ENCODE measurements around the gene FBXW12.

FBXW12 gene

DNA sequence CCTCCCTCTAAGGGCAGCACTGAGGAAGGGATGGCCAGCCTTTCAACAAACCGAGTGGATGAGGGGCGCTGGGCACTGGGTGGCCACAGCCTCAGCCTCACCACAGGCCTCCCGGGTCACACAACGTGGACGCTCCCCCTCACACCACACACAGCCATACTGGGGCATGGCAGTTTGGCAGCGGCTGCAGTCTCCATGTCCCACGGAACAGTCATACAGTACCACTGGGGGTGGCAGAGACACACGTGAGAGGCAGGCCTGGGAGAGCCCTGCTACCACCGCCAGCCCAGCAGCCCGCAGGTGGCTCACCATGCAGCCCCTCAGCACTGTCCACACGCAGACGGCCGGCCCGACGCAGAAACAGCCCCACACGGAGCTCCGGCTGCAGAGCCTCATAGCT is 46.1 kb downstream of the FBXW12 start:
- no peak for TF ChIP-seq FOXP2 (optimal IDR thresholded peaks at IDR 0.05; ENCODE audit: borderline replicate concordance, extremely low read depth, extremely low read length, insufficient read depth)
- no peak for TF ChIP-seq TAF1 (IDR thresholded peaks at IDR 0.05; ENCODE audit: borderline replicate concordance, insufficient read depth, low read length)
- TF ChIP-seq SIN3A (IDR thresholded peaks at IDR 0.05; ENCODE audit: borderline replicate concordance, insufficient read depth, low read length), result no peak
- no peak for TF ChIP-seq POLR2AphosphoS5 (IDR thresholded peaks at IDR 0.05; ENCODE audit: low read depth, low read length)
- TF ChIP-seq, protein P1, sequence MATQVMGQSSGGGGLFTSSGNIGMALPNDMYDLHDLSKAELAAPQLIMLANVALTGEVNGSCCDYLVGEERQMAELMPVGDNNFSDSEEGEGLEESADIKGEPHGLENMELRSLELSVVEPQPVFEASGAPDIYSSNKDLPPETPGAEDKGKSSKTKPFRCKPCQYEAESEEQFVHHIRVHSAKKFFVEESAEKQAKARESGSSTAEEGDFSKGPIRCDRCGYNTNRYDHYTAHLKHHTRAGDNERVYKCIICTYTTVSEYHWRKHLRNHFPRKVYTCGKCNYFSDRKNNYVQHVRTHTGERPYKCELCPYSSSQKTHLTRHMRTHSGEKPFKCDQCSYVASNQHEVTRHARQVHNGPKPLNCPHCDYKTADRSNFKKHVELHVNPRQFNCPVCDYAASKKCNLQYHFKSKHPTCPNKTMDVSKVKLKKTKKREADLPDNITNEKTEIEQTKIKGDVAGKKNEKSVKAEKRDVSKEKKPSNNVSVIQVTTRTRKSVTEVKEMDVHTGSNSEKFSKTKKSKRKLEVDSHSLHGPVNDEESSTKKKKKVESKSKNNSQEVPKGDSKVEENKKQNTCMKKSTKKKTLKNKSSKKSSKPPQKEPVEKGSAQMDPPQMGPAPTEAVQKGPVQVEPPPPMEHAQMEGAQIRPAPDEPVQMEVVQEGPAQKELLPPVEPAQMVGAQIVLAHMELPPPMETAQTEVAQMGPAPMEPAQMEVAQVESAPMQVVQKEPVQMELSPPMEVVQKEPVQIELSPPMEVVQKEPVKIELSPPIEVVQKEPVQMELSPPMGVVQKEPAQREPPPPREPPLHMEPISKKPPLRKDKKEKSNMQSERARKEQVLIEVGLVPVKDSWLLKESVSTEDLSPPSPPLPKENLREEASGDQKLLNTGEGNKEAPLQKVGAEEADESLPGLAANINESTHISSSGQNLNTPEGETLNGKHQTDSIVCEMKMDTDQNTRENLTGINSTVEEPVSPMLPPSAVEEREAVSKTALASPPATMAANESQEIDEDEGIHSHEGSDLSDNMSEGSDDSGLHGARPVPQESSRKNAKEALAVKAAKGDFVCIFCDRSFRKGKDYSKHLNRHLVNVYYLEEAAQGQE (IDR thresholded peaks at IDR 0.05; ENCODE audit: insufficient read depth in 1 of 2, low read depth in 2 of 2, low read length in 2 of 2), result no peak

DNA sequence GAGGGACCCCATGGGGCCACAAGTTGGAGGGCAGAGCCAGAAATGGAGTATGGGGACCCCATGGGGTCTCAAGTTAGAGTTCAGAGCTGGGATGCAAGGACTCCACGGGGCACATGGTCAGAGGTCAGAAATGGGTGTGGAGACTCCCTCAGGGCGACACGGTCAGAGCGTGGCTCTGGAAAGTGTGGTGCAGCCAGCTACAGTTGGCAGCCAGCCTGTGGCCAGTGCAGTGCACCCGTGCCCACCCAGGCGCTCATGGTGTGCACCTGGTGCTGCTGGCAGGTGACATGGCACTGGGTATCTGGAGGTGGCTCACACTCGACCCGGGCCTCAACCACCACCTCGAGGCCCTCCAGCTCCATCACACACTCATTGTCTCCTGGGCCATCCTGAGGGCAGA is 46.6 kb downstream of the FBXW12 start:
- TF ChIP-seq, protein P1 (IDR thresholded peaks at IDR 0.05; ENCODE audit: insufficient read depth in 1 of 2, low read depth in 2 of 2, low read length in 2 of 2), result no peak
- no peak for TF ChIP-seq TAF1 (IDR thresholded peaks at IDR 0.05; ENCODE audit: borderline replicate concordance, insufficient read depth, low read length)
- TF ChIP-seq FOXP2 (optimal IDR thresholded peaks at IDR 0.05; ENCODE audit: borderline replicate concordance, extremely low read depth, extremely low read length, insufficient read depth), result no peak
- TF ChIP-seq POLR2AphosphoS5 (IDR thresholded peaks at IDR 0.05; ENCODE audit: low read depth, low read length), result no peak
- TF ChIP-seq SIN3A (IDR thresholded peaks at IDR 0.05; ENCODE audit: borderline replicate concordance, insufficient read depth, low read length), result no peak

DNA sequence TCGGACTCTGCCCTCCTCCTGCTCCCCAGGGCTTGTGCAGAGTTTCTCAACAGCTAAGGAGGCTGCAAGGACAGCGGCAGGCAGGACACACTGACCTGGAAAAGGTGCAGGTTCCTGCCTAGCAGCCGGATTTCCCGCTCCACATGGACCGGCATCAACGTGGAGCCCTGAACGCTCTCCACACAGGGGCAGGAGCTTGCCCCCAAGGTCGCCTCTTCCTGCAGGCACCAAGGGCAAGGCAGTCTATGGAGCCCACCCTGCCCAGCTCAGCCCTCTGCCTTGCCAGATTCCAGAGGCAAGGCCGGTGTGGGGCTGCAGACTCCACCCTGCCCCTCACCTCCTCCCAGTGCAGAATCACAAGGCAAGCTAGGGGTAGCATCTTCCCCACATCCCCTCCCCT is 47.1 kb downstream of the FBXW12 start:
- TF ChIP-seq TAF1 (IDR thresholded peaks at IDR 0.05; ENCODE audit: borderline replicate concordance, insufficient read depth, low read length), result no peak
- TF ChIP-seq, protein P1 (IDR thresholded peaks at IDR 0.05; ENCODE audit: insufficient read depth in 1 of 2, low read depth in 2 of 2, low read length in 2 of 2), result no peak
- TF ChIP-seq FOXP2 (optimal IDR thresholded peaks at IDR 0.05; ENCODE audit: borderline replicate concordance, extremely low read depth, extremely low read length, insufficient read depth), result no peak
- TF ChIP-seq POLR2AphosphoS5 (IDR thresholded peaks at IDR 0.05; ENCODE audit: low read depth, low read length), result no peak
- TF ChIP-seq SIN3A (IDR thresholded peaks at IDR 0.05; ENCODE audit: borderline replicate concordance, insufficient read depth, low read length), result no peak

DNA sequence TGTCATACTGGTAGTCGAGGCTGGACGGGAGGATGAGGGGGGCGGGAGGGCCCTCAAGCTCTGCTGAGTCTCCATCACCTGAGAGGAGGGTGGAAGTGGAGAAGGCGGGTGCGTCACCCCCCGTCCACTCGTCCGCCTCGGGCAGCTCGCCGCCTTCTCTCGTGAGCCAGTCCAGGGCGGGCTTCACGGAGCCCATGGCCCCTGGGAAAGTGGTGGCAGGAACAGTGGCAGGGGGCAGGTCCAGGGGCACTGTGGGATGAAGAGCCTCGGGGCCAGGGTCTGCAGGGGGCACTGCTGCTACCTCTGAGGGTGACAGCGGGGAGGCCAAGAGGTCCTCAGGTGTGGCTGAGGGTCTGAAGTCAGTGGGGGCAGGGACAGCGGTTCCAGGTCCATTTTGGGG is 47.6 kb downstream of the FBXW12 start:
- TF ChIP-seq TAF1 (IDR thresholded peaks at IDR 0.05; ENCODE audit: borderline replicate concordance, insufficient read depth, low read length) (no peak), FOXP2 (optimal IDR thresholded peaks at IDR 0.05; ENCODE audit: borderline replicate concordance, extremely low read depth, extremely low read length, insufficient read depth) (no peak), POLR2AphosphoS5 (IDR thresholded peaks at IDR 0.05; ENCODE audit: low read depth, low read length) (no peak), SIN3A (IDR thresholded peaks at IDR 0.05; ENCODE audit: borderline replicate concordance, insufficient read depth, low read length) (no peak)
- TF ChIP-seq, protein P1 (IDR thresholded peaks at IDR 0.05; ENCODE audit: insufficient read depth in 1 of 2, low read depth in 2 of 2, low read length in 2 of 2), result no peak

DNA sequence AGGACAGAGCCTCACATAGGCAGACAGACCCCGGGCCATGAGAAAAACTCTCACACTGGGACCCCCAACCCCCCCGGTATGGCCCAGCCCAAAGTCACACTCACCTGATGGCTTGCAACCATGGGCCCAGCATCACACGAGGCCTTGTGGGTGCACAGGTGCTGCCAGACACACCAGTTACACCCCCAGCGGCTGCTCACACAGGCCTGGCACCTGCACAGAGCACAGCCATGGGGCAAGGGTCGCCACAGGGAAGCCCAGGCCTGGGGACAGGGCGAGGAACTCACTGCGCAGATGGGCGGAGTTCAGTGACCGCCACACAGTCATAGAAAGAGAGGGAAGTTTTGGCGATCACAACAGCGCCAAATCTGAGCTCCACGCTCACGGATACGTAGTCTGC is 48.5 kb downstream of the FBXW12 start:
- no peak for TF ChIP-seq SIN3A (IDR thresholded peaks at IDR 0.05; ENCODE audit: borderline replicate concordance, insufficient read depth, low read length)
